GM18951 (cell line): Measurements from ENCODE around the gene BFAR.
"Not testable (repeated sequence)": the region's sequence is repeated elsewhere in the genome, so short reads cannot be mapped to it uniquely, and the experiment has no call there.

Experiments
- in situ Hi-C: fragments of 300-500 bp; cut with MboI; formaldehyde crosslinking; loops from one replicate; pipeline ENCODE4 v1.12.0; 2022; ENCODE audit warnings: low sequenced_read_pairs, mixed read lengths, inconsistent platforms; ENCODE audit not compliant: unreplicated experiment

The BFAR gene

DNA sequence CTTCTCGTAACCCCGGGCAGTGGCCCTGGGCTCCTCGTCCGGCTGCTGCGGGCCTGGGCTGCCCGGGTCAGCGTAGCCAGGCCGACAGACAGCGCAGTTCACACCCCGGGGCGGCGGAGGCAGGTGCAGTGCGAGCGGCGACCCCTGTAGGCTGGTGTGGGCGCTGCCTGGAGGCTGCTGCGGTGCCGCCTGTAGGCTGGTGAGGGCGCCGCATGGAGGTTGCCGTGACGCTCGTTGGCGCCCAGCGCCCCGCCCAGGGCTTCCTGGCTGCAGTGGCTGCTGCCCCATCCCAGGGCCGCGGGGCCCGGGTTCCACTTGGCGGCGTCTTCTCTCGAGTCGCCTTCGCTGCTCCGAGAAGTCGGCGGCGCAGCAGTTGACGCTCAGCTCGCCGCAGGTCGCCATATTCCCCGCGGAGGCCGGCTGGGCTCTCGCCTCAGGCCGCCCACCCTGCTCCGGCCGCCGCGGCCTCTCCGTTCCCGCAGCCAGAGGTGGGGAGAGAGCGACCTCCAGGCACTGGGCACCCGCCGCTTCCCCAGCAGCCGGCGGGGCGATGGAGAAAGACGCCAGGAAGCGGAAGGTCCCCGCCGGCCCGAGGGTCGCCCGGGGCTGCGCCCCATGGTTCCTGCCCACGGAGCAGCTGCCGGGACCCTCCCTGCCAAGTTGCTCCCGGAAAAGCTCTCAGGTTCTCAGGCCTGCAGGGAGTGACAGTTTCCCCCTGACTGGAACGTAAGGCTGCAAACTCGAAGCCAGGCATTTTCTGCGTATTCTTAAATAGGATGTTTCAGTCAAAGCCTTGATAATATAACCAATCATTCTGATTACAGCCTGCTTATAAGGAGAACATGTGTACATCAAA lies 70.6 kb downstream of the BFAR start, which contains the start of gene NPIPA3:
NPIPA3 (plus strand) TSS at position 256 of the 856 bp plus-strand sequence. CDS start 5,533 bp downstream, outside the sequence.
- in situ Hi-C loops, result not testable (repeated sequence)
